Esophagus squamous epithelium (tissue), 4 donors: ENCODE results near the gene JAML.

Experiments used
- POLR2A ChIP-seq, 4 donors: fragments of 450-650 bp; IDR thresholded peaks; one replicate each; pipeline ENCODE4 v1.6.1; 2017; ENCODE audit warnings: antibody characterized with exemption in 4 of 4, mild to moderate bottlenecking in 4 of 4, moderate library complexity in 3 of 4
- TF ChIP-seq, protein P1 (sequence below), 6 experiments: fragments of 450-650 bp in 4 of 6; fragments of 200-600 bp in 2 of 6; sonication (generic) in 2 of 6; IDR thresholded peaks; one replicate each; pipeline ENCODE4 v1.5.1; 2016 to 2019; ENCODE audit warnings: antibody characterized with exemption in 6 of 6, mild to moderate bottlenecking in 4 of 6, moderate library complexity in 4 of 6

DNA sequence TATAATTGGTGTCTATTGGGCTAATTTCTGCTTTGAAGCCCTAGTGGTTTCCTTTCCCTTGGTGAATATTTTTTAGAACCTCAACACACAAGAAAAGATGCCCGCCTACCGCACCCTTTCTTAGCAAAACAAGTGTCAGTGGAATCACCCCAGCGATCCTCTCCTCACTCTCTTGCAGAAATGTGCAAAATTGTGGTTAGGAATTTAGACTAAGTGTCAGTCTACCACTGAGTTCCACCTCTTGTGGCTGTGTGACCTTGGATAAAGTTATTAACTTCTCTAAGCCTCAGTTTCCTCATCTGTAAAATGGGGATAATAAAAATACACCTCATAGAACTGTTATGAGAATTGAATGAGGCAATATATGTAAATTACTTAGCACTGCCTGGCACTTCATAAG is 5.3 kb upstream of the JAML start:
- TF ChIP-seq, protein P1, sequence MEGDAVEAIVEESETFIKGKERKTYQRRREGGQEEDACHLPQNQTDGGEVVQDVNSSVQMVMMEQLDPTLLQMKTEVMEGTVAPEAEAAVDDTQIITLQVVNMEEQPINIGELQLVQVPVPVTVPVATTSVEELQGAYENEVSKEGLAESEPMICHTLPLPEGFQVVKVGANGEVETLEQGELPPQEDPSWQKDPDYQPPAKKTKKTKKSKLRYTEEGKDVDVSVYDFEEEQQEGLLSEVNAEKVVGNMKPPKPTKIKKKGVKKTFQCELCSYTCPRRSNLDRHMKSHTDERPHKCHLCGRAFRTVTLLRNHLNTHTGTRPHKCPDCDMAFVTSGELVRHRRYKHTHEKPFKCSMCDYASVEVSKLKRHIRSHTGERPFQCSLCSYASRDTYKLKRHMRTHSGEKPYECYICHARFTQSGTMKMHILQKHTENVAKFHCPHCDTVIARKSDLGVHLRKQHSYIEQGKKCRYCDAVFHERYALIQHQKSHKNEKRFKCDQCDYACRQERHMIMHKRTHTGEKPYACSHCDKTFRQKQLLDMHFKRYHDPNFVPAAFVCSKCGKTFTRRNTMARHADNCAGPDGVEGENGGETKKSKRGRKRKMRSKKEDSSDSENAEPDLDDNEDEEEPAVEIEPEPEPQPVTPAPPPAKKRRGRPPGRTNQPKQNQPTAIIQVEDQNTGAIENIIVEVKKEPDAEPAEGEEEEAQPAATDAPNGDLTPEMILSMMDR (IDR thresholded peaks at IDR 0.05): no peak
- no peak for TF ChIP-seq POLR2A (IDR thresholded peaks at IDR 0.05)
